Left colon (tissue), 2 donors: ENCODE measurements around the gene HAPLN2. TPM values are rescaled to one million over a fixed set of nuclear protein-coding genes. Genes with fewer than 3 reads are reported as not detected.
A peak's percentile ranks its signal among the peaks of the same experiment; 100 is the strongest.
"Not testable (repeated sequence)": the region's sequence is repeated elsewhere in the genome, so short reads cannot be mapped to it uniquely, and the experiment has no call there.

Source experiments
- ATAC-seq: fragments of 200-7000 bp; cut with Tn5 transposase; one replicate; pipeline ENCODE4 v1.9.1; 2020; ENCODE audit warnings: mild to moderate bottlenecking, moderate library complexity
- DNase-seq, 2 donors: peaks; one replicate each; pipeline ENCODE4 v3.0.0-alpha.2; 2020
- intact Hi-C, 2 donors: fragments of 100-400 bp; cut with DNase I in 1 of 2; cut with micrococcal nuclease in 1 of 2; formaldehyde crosslinking; loops; one replicate each; pipeline versions ENCODE4 v1.11.2 to v1.14.0; 2022; cut with DNase I, micrococcal nuclease
- total RNA-seq, 2 donors: library from RNA; stranded (reverse); fragmentation: NEBNext Ultra II Directional; extraction: Animal tissue kit (Norgen Biotek cat#: 25700); gene quantifications; one replicate each; pipeline ENCODE4 v1.2.1, GENCODE V29; 2021
- donor health status: DM: no; HTN: no; CAD: no.
- donor health status: DM: yes; HTN: yes; CAD: no.

Gene HAPLN2
- total RNA-seq, 2 donors from 2014 or later, result not detected

DNA sequence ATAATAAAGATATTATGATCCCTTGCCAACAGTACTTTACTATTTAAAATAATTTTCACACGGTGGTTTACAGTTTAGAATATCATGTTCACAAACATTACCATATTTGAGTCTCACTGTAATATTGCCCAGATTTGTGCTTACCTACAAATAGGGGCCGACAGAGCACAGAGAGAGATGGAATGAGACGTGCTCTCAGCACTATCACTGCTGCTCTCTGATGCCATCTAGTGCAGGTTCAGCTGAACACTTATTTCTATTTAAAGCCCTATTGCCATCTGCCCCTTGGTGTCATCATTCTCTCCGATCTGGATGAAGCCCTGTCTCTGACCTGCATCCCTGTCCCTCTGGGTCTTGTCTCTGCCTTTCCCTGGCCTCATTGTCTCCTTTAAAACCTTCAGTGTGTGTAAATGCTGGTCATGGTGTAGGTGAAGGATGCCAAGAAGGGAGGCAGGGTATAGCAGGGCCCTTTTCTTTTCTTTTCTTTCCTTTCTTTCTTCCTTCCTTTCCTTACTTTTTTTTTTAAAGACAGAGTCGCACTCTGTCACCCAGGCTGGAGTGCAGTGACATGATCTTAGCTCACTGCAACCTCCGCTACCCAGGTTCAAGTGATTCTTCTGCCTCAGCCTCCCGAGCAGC is 11.1 kb upstream of the HAPLN2 start:
- DNase-seq (peak in 1 of 2 donors; percentile 51), ATAC-seq (peak; percentile 95)
- intact Hi-C loops, result loop anchor here in 1 of 2 donors (10.0 kb wide), 1 partner anchor 223 kb away; no protein-coding TSS in a partner anchor

DNA sequence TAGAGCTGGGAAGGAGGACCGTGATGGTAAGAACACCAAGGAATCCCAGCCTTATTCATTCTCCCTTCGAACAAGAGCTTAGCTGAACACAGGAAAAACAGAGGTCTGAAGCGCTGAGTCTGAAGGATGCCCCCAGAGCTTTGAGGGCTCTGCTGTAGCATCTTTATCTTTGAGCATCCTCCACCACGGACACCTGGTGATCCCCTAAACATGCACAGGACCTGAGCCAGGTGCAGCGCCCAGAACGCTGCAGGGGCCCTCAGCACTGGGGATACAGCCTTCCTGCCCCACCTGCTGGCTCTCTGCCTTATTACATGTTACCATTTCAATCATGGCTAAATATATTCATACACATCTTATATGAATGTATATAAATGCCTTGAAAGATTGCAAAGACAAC is 10.2 kb upstream of the HAPLN2 start:
- DNase-seq (peak in 1 of 2 donors; percentile 63), ATAC-seq (peak; percentile 86)
- intact Hi-C loops, result loop anchor here in 1 of 2 donors (10.0 kb wide), 1 partner anchor 224 kb away; no protein-coding TSS in a partner anchor

DNA sequence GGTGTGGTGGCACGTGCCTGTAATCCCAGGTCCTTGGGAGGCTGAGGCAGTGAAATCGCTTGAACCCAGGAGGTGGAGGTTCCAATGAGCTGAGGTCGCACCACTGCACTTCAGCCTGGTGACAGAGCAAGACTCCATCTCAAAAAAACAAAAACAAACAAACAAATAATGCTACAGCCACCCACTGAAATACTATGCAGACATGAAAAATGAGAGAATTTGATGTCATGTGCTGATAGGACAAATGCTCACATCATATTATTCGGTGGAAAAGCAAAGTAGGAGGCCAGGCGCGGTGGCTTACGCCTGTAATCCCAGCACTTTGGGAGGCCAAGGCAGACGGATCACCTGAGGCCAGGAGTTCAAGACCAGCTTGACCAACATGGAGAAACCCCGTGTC is 9.1 kb upstream of the HAPLN2 start:
- DNase-seq, ATAC-seq, intact Hi-C loops: not testable (repeated sequence)

DNA sequence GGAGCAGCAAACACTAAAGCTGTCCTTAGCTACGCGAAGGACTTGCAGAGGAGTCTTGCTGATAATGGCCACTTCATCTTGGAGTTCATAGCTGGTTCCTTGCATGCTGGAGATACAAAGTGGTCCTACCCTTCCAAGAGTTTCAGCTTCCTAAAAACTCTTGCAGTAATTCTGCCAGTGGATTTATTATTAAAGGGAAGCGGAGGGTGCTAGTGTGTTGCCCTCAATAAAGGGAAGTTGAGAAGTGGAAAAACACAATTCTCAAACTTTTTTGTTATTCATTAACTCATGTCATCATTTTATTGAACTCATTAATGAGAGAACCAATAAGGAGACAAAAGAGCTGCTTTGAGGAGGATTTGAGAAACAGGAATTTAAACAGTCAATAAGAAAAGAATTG is 6.5 kb upstream of the HAPLN2 start:
- intact Hi-C loops, result no loop called here
- DNase-seq (no peak), ATAC-seq (no peak)

DNA sequence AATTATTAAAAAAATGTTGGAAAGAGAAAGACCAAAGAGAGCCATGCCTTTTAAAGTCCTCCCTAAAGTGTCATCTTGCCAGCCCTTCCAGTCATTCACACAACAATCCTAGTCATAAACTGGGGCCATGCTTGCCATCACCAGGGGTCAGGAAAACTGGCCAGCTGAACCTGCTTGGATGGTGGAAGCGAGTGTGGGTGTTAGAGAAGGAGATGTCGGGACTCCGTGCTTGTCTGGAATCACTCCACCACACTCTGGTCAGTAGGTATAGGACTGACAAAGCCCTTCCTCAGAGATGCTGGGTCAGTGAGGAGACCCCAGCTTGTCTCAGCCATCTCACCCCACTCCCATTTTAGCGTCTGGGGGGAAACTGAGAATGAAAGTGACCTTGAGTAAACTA is 3.3 kb upstream of the HAPLN2 start:
- DNase-seq (no peak), ATAC-seq (no peak)
- intact Hi-C loops, result no loop called here

DNA sequence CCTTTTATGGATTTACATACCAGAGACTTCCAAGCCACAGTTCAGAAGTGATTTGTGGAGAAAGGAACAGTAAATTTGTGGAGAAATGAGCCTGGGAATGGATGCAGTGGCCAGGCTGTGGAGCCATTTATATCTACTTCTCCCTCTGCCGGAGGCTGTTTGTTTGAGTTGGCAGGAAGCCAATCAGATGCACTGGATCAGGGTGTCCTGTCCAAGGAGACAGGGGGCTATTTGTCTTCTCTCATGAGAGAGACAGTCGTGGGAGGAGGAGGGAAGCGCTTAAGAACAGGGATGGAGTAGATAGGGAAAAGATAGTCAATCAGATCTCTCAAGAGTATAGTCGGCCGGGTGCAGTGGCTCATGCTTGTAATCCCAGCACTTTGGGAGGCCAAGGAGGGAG is 2.8 kb upstream of the HAPLN2 start:
- DNase-seq, result peak in 1 of 2 donors; percentile 53
- intact Hi-C loops, result no loop called here
- peak; percentile 26 for ATAC-seq

DNA sequence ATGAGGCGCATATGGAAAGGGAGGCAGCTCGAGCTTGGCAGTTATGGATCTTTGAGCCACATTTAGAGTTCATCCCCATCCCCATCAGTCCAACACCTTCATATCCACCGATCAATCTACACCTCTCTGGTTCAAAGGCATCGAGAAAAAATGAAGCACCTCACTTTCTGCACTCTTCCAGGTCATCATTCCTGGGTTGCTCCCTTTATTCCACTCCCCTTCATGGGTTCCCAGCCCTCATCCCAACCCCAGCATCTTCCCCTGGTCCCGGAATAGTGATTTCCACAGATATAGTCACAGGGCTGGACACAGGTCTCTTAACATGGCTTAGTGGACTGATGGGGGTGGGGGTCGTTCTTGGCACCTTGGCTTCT is 354 bp downstream of the HAPLN2 start:
- DNase-seq (no peak), ATAC-seq (no peak)
- intact Hi-C loops, result no loop called here

DNA sequence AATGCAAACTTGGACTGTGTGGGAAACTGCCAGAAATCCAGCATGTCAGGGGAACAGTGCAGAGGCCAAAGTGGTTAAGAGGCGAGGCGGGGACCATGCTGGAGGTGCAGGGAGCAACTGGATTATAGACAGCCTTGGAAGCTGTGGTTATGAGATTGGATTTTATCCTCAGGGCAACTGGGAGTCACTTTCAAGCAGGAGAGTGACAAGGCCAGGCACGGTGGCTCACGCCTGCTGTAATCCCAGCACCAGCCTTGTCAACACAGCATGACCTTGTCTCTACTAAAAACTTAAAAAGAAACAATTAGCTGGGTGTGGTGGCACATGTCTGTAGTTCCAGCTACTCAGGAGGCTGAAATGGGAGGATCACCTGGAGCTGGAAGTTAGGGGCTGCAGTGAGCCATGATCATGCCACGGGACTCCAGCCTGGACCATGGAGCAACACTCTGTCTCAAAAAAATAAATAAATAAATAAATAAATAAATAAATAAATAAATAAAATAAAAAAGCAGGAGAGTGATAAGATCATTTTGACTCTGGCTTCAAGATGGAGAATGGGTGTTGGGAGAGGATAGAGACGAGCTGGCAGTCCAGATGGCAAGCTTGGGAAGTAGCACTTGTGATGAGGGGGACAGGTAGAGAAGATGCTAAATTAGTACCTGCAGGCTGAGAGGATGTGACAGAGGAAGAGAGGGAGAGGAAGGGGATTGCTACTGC is 3.5 kb downstream of the HAPLN2 start:
- intact Hi-C loops, result no loop called here
- no peak for ATAC-seq
- DNase-seq, result no peak

DNA sequence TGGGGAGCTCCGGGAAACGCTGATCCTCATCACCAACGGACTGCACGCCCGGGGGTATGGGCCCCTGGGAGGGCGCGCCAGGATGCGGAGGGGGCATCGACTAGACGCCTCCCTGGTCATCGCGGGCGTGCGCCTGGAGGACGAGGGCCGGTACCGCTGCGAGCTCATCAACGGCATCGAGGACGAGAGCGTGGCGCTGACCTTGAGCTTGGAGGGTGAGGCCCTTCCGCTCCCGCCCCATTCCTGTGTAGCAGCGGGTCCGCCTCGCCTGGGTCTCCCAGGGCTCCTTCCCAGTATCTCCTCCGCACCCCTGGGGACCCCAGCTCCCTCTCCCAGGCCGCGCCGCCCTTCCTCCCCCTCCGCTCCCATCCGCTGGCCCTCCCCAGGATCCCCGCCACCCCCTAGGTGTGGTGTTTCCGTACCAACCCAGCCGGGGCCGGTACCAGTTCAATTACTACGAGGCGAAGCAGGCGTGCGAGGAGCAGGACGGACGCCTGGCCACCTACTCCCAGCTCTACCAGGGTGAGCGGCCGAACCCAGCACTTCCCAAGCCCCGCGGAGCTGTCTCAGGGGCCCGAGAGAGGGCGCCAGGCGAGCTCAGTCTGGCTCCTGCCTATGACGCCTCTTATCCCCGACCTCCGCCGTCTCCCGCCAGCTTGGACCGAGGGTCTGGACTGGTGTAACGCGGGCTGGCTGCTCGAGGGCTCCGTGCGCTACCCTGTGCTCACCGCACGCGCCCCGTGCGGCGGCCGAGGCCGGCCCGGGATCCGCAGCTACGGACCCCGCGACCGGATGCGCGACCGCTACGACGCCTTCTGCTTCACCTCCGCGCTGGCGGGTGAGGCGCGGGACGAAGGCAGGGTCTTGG is 5.0 kb downstream of the HAPLN2 start:
- peak; percentile 71 for ATAC-seq
- DNase-seq, result peak in 1 of 2 donors; percentile 54
- intact Hi-C loops, result no loop called here

DNA sequence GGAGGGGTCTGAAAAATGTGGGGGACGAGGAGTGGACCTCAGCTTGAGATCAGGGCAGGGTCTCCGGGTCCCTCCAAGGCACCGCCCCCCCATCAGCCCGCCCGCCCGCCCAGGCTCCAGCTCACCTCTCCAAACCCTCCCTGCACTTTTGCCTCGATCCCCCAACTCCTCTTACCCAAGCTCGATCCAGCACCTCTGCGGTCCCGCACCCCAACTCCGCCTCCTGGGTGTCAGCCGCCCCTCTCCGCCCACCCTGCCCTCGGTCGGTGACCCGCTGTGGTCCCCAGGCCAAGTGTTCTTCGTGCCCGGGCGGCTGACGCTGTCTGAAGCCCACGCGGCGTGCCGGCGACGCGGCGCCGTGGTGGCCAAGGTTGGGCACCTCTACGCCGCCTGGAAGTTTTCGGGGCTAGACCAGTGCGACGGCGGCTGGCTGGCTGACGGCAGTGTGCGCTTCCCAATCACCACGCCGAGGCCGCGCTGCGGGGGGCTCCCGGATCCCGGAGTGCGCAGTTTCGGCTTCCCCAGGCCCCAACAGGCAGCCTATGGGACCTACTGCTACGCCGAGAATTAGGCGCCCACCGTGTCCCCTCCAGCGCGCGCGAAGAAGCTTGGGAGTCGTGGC is 5.7 kb downstream of the HAPLN2 start:
- DNase-seq (no peak), ATAC-seq (peak; percentile 24)

DNA sequence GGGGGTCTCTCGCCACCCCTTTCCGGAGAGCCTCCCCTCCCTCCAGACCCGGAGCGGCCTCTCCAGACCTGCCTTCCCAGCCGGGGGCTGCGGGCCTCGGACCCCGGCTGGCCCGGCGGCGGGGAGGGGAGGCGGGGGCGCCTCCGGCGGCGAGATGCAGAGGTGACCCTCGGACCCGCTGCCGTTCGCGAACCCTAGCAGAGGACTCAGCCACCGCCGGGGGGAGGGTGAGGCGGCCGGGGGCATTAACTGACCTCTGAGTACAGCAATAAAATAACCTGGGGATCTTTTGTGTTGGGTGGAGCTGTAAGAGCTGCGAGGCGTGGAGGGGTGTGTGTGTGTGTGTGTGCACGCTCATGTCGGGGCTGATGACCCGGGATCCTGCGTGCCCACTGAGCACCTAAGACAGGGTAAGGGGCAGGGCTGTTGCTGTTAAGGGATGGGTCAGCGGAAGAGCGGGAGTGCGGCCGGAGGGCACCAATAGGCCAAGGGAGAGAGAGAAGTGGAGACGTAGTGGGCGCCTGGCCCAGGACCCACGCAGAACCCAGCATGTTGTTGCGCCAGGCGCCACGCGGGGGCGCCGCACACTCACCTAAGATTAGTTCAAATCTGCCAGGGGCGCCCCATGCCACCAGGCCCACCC is 6.3 kb downstream of the HAPLN2 start:
- peak in 1 of 2 donors; percentile 67 for DNase-seq

More for the DNA sequence above, 5.7 kb downstream of the HAPLN2 start:
- intact Hi-C loops, result no loop called here

DNA sequence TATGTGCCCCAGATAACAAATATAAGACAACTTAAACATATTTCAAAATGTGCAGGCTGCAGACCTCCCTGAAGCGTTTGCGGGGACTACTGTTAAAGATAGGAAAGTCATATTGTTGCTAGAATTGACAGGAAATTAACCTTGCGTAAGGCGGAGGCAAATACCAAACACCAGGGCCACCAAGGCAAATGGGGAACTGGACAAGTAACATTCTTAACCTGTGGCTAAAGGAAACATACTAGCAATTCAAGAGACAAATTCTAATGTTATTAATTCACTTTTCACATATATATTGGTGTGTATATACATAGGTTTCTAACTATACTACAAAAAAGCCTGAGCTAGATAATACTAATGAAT is 6.8 kb downstream of the HAPLN2 start:
- DNase-seq (no peak), ATAC-seq (no peak)
- intact Hi-C loops, result no loop called here

More for the DNA sequence above, 6.3 kb downstream of the HAPLN2 start:
- ATAC-seq, result peak; percentile 65
- intact Hi-C loops, result no loop called here

DNA sequence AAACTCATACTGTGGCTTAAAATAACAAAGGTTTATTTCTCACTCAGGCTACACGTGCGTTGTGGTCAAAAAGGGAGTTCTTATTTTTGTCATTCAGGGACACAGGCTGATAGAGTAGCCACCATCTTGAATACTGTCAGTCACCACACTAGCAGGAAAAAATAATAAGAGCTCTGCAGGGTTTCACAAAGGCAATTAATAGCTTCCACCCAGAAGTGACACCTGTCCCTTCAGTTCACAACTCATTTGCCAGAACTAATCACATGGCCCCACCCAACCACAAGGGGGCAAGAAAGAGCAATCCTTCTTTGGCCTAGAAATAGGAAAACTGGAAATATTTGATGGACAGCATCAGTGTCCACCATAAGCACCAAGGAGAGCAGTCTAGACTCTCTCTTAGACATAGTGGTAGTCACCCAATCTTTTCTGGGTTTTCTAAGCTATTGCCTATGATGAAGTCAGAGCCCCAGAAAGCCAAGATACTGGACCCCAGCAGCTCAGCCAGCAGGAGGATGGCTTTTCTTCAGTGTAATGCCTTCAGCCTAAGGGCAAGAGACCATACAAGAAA is 8.2 kb downstream of the HAPLN2 start:
- intact Hi-C loops, result no loop called here
- ATAC-seq, result peak; percentile 11
- peak in 1 of 2 donors; percentile 51 for DNase-seq

DNA sequence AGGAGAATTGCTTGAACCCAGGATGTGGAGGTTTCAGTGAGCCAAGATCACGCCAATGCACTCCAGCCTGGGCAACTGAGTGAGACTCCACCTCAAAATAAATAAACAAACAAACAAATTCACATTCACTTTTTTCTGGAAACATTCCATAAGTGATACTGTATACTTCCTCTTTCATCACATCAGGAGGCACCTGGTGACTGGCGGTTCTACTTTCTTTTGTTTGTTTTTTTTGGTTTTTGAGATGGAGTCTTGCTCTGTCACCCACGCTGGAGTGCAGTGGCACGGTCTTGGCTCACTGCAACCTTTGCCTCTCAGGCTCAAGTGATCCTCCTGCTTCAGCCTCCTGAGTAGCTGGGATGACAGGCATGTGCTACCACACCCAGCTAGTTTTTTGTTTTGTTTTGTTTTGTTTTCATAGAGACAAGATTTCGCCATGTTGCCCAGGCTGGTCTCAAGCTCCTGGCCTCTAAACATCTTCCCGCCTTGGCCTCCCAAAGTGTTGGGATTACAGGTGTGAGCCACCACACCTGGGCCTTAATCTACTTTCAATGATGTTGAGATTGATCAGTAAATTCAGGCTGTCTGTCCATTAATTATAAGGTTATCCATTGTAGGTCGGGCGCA is 10.7 kb downstream of the HAPLN2 start:
- intact Hi-C loops, result no loop called here
- ATAC-seq (no peak), DNase-seq (no peak)

DNA sequence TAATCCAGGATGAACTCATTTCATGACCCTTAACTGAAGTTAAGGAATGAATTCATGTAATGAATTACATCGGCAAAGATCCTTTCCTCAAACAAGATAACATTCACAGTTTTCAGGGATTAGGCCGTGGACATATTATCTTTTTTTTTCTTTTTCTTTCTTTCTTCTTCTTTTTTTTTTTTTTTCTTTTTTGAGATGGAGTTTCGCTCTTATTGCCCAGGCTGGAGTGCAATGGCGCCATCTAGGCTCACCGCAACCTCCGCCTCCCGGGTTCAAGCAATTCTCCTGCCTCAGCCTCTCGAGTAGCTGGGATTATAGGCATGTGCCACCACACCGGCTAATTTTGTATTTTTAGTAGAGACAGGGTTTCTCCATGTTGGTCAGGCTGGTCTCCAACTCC is 11.9 kb downstream of the HAPLN2 start:
- ATAC-seq, DNase-seq, intact Hi-C loops: not testable (repeated sequence)

DNA sequence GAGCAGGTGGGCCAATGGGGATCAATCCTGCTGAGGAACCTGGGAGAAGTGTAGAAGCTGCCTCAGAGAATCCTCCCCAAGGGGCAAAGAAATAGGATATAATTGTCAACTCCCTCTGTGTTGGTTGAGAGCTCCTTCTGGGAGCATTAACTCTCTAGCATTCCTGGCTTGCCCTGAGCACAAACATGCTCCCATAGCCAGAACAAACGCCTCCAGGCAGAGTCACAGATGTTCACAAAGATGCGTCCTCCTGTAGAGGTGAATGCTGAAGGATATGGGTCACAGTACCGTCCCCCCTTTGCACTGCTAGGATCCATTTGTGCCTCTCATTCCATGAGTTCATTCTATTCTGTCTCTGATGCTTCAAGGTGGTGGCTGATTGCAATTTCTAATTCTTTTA is 13.1 kb downstream of the HAPLN2 start:
- ATAC-seq, result no peak

DNA sequence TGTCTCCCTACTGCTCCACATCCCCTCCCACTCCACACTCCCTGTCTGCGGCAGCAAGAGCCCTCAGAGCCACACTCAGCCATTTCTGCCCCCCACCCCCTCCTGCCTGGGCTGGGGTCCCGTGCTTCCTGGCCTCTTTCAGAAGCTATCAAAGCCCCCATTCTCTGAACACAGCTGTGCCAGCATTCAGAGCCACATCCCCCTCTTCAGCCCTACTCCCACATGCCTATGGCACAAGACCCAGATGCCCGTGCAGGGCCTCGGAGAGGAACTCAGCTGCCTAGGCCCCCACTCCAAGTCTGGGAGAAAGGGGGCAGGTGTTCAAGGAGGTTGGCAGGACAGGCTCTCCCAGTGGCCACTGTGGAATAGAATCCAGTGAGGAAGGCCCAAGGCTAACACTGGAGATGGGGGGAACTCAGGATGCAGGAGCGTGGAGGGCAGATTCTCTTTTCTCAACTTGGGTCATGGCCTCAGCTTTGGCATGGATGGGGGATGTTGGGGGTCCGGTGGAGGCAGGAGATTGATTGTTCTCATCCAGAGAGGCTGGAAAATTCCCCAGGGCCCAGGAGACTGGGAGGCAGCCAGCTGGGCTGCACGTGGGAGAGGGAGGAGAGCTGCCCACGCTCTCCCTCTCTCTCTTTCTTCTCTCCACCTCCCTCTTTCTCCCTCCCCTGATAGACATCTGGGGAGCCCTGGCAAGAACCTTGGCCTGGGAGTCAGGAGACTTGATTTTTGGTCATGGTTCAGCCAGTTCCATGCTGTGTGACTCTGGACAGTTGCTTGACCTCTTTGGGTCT is 19.2 kb downstream of the HAPLN2 start:
- ATAC-seq (no peak), DNase-seq (no peak)
- intact Hi-C loops, result no loop called here

More for the DNA sequence above, 13.1 kb downstream of the HAPLN2 start:
- intact Hi-C loops, result no loop called here
- no peak for DNase-seq
